ENCODE measurements around the gene KMT2C. TPM values are rescaled to one million over a fixed set of nuclear protein-coding genes. Genes with fewer than 3 reads are reported as not detected.

KMT2C gene
- total and polyA plus RNA-seq, 2 of the 13 experiments (the other 11 are each of a cell fraction or from before 2014, with no cell fraction given): 7.1 to 14.4 TPM

- Histone ChIP-seq H3K4me3 (replicated peaks in 1 of 3; ENCODE audit: insufficient read depth in 1 of 3, low read depth in 2 of 3, low read length in 3 of 3) (no peak overlapping the region), H3K79me2 (ENCODE audit: insufficient read depth, low read length) (peaks cover 22% of the 10 kb centered on the region), H3K27ac (ENCODE audit: extremely low read length, insufficient read depth, low read length) (no peak overlapping the region), H3K9me3 (ENCODE audit: low read length) (no peaks in the 10 kb centered on the region), H4K20me1 (ENCODE audit: insufficient read depth, low read length) (peaks cover 5% of the 10 kb centered on the region), H3K4me1 (ENCODE audit: insufficient read depth, low read length) (peaks cover 5% of the 10 kb centered on the region; the same call in 1 of the 2 replicates), H2AFZ (ENCODE audit: low read length) (no peak overlapping the region), H3K9ac (ENCODE audit: insufficient read depth, low read depth, low read length) (no peak overlapping the region), H3K4me2 (ENCODE audit: low read depth, low read length) (no peak overlapping the region), H3K36me3 (replicated peaks in 1 of 2; ENCODE audit: control insufficient read depth in 1 of 2, insufficient read depth in 2 of 2, low read length in 2 of 2) (no peaks in the 10 kb centered on the region), H3K27me3 (ENCODE audit: control insufficient read depth in 1 of 2, insufficient read depth in 2 of 2, low read length in 2 of 2) (no peaks in the 10 kb centered on the region)
- FAIRE-seq (no peak), DNase-seq (ENCODE audit: low spot score) (no peak), ATAC-seq (no peak)
- no TSS peak for BruUV-seq (replicated peaks)
- ChIA-PET CTCF (ENCODE audit: low intra/inter-chr PET ratio, low total read pairs) (no interaction called here), POLR2A (no interaction called here)
- in situ Hi-C loops (cut with HindIII; ENCODE audit: extremely low pct_ligation_motif_present, low pct_unique_long_range_greater_than_20kb) (loop anchor here (10.0 kb wide), 1 partner anchor 362 kb away; no protein-coding TSS in a partner anchor), intact Hi-C loops (cut with micrococcal nuclease; ENCODE audit: unreplicated experiment) (loop anchor here (10.0 kb wide), 1 partner anchor 122 kb away; no protein-coding TSS in a partner anchor)
- WGBS (ENCODE audit: low lambda C conversion rate): 96% methylated on average over 2 of the region's 2 CpGs
- TF ChIP-seq TFDP2 (CRISPR knock-in tag; IDR thresholded peaks at IDR 0.05) (no peak), ZNF816 (CRISPR knock-in tag; IDR thresholded peaks at IDR 0.05; ENCODE audit: borderline replicate concordance) (no peak), TCF7L2 (IDR thresholded peaks at IDR 0.05; ENCODE audit: low read depth, low read length) (no peak), GLMP (CRISPR knock-in tag; IDR thresholded peaks at IDR 0.05; ENCODE audit: borderline replicate concordance) (no peak), HNF4A (CRISPR knock-in tag; IDR thresholded peaks at IDR 0.05) (no peak), SOX6 (IDR thresholded peaks at IDR 0.05) (no peak), SOX6 (CRISPR knock-in tag; IDR thresholded peaks at IDR 0.05) (no peak), ZNF597 (CRISPR knock-in tag; IDR thresholded peaks at IDR 0.05) (no peak), MAFG (CRISPR knock-in tag; IDR thresholded peaks at IDR 0.05) (no peak)
These were observed 93.0 kb downstream of the KMT2C start for GRCh38 chr7:152342796-152343195.
